GM23338 (cell line): ENCODE data around the gene GTPBP1. TPM values are rescaled to one million over a fixed set of nuclear protein-coding genes. Genes with fewer than 3 reads are reported as not detected.

Experiments used
- ATAC-seq: fragments of 200-7000 bp; cut with Tn5 transposase; 3 replicates; pipeline ENCODE4 v1.9.1; 2020
- DNase-seq: peaks from one replicate; pipeline ENCODE4 v3.0.0-alpha.2; 2015; ENCODE audit warnings: low spot score
- H2AFZ ChIP-seq: fragments of 200-600 bp; sonication (generic); 2 replicates; pipeline ENCODE4 v1.8.0; 2016; ENCODE audit warnings: antibody characterized with exemption, mild to moderate bottlenecking, moderate library complexity
- H3F3A ChIP-seq: fragments of 200-600 bp; sonication (generic); replicated peaks from 2 replicates; pipeline ENCODE4 v1.8.0; 2017; ENCODE audit warnings: antibody characterized with exemption, mixed run types, low read depth
- H3K27ac ChIP-seq: fragments of 200-600 bp; sonication (generic); 2 replicates; pipeline ENCODE4 v1.6.1; 2016; ENCODE audit warnings: low read depth
- H3K27me3 ChIP-seq: fragments of 200-600 bp; sonication (generic); 2 replicates; pipeline ENCODE4 v1.8.0; 2016; ENCODE audit warnings: mild to moderate bottlenecking, mixed run types, moderate library complexity; ENCODE audit not compliant: insufficient read depth
- H3K36me3 ChIP-seq: fragments of 200-600 bp; sonication (generic); 2 replicates; pipeline ENCODE4 v1.8.0; 2016; ENCODE audit warnings: mild to moderate bottlenecking; ENCODE audit not compliant: insufficient read depth
- H3K4me1 ChIP-seq: fragments of 200-600 bp; sonication (generic); 2 replicates; pipeline ENCODE4 v1.8.0; 2016; ENCODE audit warnings: mild to moderate bottlenecking, moderate library complexity; ENCODE audit not compliant: insufficient read depth
- H3K4me2 ChIP-seq: fragments of 200-600 bp; sonication (generic); 2 replicates; pipeline ENCODE4 v1.7.1; 2017; ENCODE audit warnings: mixed run types
- H3K4me3 ChIP-seq: fragments of 200-600 bp; sonication (generic); 2 replicates; pipeline ENCODE4 v1.6.1; 2016; ENCODE audit warnings: mixed run types
- H3K79me2 ChIP-seq: fragments of 200-600 bp; sonication (generic); replicated peaks from 2 replicates; pipeline ENCODE4 v1.8.0; 2017; ENCODE audit warnings: mild to moderate bottlenecking; ENCODE audit not compliant: insufficient read depth
- H3K9me2 ChIP-seq: fragments of 200-600 bp; sonication (generic); 2 replicates; pipeline ENCODE4 v1.8.0; 2017; ENCODE audit not compliant: insufficient read depth
- H4K20me1 ChIP-seq: fragments of 200-600 bp; sonication (generic); replicated peaks from 2 replicates; pipeline ENCODE4 v1.8.0; 2017; ENCODE audit warnings: mild to moderate bottlenecking; ENCODE audit not compliant: insufficient read depth
- H3K27ac Mint-ChIP-seq: 2 replicates; pipeline ENCODE4 v1.8.0; 2020; ENCODE audit warnings: inconsistent platforms, mild to moderate bottlenecking, moderate library complexity, mixed read lengths
- H3K27me3 Mint-ChIP-seq: 3 replicates; pipeline ENCODE4 v1.8.0; 2022; ENCODE audit warnings: low read depth, mild to moderate bottlenecking, moderate library complexity, mixed read lengths, inconsistent platforms; ENCODE audit not compliant: insufficient read depth, poor library complexity
- H3K36me3 Mint-ChIP-seq: 3 replicates; pipeline ENCODE4 v1.8.0; 2021; ENCODE audit warnings: low read depth, mild to moderate bottlenecking, inconsistent platforms, moderate library complexity, mixed read lengths
- H3K4me1 Mint-ChIP-seq: 3 replicates; pipeline ENCODE4 v1.8.0; 2020; ENCODE audit warnings: mild to moderate bottlenecking, inconsistent platforms, mixed read lengths
- H3K4me3 Mint-ChIP-seq: 3 replicates; pipeline ENCODE4 v1.8.0; 2021; ENCODE audit warnings: moderate library complexity, mild to moderate bottlenecking, inconsistent platforms, mixed read lengths
- H3K9me3 Mint-ChIP-seq: 3 replicates; pipeline ENCODE4 v1.8.0; 2020; ENCODE audit warnings: moderate library complexity, mild to moderate bottlenecking, inconsistent platforms, mixed read lengths
- EZH2 ChIP-seq: fragments of 200-600 bp; sonication (generic); IDR thresholded peaks from one replicate; pipeline ENCODE4 v1.8.0; 2017; ENCODE audit warnings: antibody characterized with exemption, mild to moderate bottlenecking, low read depth; ENCODE audit not compliant: unreplicated experiment
- EZH2phosphoT487 ChIP-seq: fragments of 200-600 bp; sonication (generic); IDR thresholded peaks from one replicate; pipeline ENCODE4 v1.8.1; 2018; ENCODE audit warnings: antibody characterized with exemption; ENCODE audit not compliant: unreplicated experiment
- JUNB ChIP-seq: IDR thresholded peaks from one replicate; pipeline ENCODE4 v1.6.1; 2016; ENCODE audit warnings: antibody characterized with exemption; ENCODE audit not compliant: unreplicated experiment
- NANOG ChIP-seq: IDR thresholded peaks from 2 replicates; pipeline ENCODE4 v1.6.1; 2016; ENCODE audit warnings: antibody characterized with exemption, borderline replicate concordance
- POLR2AphosphoS5 ChIP-seq: IDR thresholded peaks from 2 replicates; pipeline ENCODE4 v1.6.1; 2016; ENCODE audit warnings: antibody characterized with exemption, low read depth
- STAT1 ChIP-seq: IDR thresholded peaks from one replicate; pipeline ENCODE4 v1.6.1; 2016; ENCODE audit warnings: antibody characterized with exemption; ENCODE audit not compliant: unreplicated experiment
- ZNF114 ChIP-seq: fragments of 250-450 bp; sonication (Bioruptor Pico); IDR thresholded peaks from 2 replicates; pipeline ENCODE4 v1.5.0; 2020; ENCODE audit warnings: mild to moderate bottlenecking, moderate library complexity
- ZNF331 ChIP-seq: fragments of 250-450 bp; sonication (Bioruptor Pico); IDR thresholded peaks from 2 replicates; pipeline ENCODE4 v1.5.0; 2020; ENCODE audit warnings: low read depth, mild to moderate bottlenecking, moderate library complexity
- polyA plus RNA-seq: library from polyadenylated mRNA; unstranded; fragments of >200 nt; fragmentation: Nextera tagmentation; extraction: Ambion mirVana; gene quantifications from 2 replicates; pipeline ENCODE4 v1.2.1, GENCODE V29; 2016
- total RNA-seq: library from RNA; depleted of rRNA; stranded (reverse); fragments of >200 nt; shearing (Covaris generic); gene quantifications from 2 replicates; pipeline ENCODE4 v1.2.3, GENCODE V29; 2014
- TF ChIP-seq, protein P1 (sequence below): IDR thresholded peaks from one replicate; pipeline ENCODE4 v1.6.1; 2018; ENCODE audit warnings: antibody characterized with exemption; ENCODE audit not compliant: unreplicated experiment
- TF ChIP-seq, protein P2 (sequence below): fragments of 250-450 bp; sonication (Bioruptor Pico); IDR thresholded peaks from 2 replicates; pipeline ENCODE4 v1.5.0; 2020; ENCODE audit warnings: mild to moderate bottlenecking, moderate library complexity

Gene GTPBP1
- total and polyA plus RNA-seq, 2 experiments from 2014 or later = 27.2 to 88.4 TPM

DNA sequence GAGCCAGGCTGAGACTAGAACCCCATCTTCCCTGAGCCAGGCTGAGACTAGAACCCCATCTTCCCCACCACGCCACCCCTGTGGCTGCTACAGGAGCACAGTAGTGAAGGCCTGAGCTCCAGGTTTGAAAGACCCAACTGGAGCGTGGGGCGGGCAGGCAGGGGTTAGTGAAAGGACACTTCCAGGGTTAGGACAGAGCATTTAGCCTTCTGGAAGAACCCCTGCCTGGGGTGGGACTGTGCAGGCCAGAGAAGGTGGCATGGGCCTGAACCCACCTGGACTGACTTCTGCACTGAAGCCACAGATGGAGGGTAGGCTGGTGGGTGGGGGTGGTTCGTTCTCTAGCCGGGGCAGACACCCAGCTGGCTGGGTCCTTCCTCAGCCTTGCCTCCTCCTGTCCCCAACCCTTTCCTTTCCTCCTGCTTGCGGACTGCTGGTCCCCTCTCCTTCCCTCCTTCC, 26.0 kb downstream of the GTPBP1 start:
- peaks cover 14% of the 10 kb centered on the region; the same call in 1 of the 2 replicates for H3K36me3 ChIP-seq
- ATAC-seq (no peak), DNase-seq (no peak)
- H3K36me3 Mint-ChIP-seq = peaks cover 63% of the 10 kb centered on the region
- no peak overlapping the region for H3K4me3 Mint-ChIP-seq
- no peaks in the 10 kb centered on the region for H3K4me1 ChIP-seq
- peaks cover 19% of the 10 kb centered on the region for H3K27me3 Mint-ChIP-seq
- H3K4me1 Mint-ChIP-seq = peaks cover 6% of the 10 kb centered on the region; the same call in 2 of the 3 replicates
- H3K4me3 ChIP-seq = no peak overlapping the region
- no peak overlapping the region for H3K27ac Mint-ChIP-seq
- H3K9me3 Mint-ChIP-seq = no peaks in the 10 kb centered on the region
- H3K27ac ChIP-seq = no peak overlapping the region
- H3K4me2 ChIP-seq = no peak overlapping the region
- no peaks in the 10 kb centered on the region for H3K27me3 ChIP-seq
- no peaks in the 10 kb centered on the region for H3K9me2 ChIP-seq
- TF ChIP-seq, protein P1, sequence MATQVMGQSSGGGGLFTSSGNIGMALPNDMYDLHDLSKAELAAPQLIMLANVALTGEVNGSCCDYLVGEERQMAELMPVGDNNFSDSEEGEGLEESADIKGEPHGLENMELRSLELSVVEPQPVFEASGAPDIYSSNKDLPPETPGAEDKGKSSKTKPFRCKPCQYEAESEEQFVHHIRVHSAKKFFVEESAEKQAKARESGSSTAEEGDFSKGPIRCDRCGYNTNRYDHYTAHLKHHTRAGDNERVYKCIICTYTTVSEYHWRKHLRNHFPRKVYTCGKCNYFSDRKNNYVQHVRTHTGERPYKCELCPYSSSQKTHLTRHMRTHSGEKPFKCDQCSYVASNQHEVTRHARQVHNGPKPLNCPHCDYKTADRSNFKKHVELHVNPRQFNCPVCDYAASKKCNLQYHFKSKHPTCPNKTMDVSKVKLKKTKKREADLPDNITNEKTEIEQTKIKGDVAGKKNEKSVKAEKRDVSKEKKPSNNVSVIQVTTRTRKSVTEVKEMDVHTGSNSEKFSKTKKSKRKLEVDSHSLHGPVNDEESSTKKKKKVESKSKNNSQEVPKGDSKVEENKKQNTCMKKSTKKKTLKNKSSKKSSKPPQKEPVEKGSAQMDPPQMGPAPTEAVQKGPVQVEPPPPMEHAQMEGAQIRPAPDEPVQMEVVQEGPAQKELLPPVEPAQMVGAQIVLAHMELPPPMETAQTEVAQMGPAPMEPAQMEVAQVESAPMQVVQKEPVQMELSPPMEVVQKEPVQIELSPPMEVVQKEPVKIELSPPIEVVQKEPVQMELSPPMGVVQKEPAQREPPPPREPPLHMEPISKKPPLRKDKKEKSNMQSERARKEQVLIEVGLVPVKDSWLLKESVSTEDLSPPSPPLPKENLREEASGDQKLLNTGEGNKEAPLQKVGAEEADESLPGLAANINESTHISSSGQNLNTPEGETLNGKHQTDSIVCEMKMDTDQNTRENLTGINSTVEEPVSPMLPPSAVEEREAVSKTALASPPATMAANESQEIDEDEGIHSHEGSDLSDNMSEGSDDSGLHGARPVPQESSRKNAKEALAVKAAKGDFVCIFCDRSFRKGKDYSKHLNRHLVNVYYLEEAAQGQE = no peak
- TF ChIP-seq POLR2AphosphoS5 = no peak
- TF ChIP-seq ZNF331 = no peak
- TF ChIP-seq JUNB = no peak
- no peak for TF ChIP-seq ZNF114 (CRISPR knock-in tag)
- no peak for TF ChIP-seq NANOG
- TF ChIP-seq, protein P2, sequence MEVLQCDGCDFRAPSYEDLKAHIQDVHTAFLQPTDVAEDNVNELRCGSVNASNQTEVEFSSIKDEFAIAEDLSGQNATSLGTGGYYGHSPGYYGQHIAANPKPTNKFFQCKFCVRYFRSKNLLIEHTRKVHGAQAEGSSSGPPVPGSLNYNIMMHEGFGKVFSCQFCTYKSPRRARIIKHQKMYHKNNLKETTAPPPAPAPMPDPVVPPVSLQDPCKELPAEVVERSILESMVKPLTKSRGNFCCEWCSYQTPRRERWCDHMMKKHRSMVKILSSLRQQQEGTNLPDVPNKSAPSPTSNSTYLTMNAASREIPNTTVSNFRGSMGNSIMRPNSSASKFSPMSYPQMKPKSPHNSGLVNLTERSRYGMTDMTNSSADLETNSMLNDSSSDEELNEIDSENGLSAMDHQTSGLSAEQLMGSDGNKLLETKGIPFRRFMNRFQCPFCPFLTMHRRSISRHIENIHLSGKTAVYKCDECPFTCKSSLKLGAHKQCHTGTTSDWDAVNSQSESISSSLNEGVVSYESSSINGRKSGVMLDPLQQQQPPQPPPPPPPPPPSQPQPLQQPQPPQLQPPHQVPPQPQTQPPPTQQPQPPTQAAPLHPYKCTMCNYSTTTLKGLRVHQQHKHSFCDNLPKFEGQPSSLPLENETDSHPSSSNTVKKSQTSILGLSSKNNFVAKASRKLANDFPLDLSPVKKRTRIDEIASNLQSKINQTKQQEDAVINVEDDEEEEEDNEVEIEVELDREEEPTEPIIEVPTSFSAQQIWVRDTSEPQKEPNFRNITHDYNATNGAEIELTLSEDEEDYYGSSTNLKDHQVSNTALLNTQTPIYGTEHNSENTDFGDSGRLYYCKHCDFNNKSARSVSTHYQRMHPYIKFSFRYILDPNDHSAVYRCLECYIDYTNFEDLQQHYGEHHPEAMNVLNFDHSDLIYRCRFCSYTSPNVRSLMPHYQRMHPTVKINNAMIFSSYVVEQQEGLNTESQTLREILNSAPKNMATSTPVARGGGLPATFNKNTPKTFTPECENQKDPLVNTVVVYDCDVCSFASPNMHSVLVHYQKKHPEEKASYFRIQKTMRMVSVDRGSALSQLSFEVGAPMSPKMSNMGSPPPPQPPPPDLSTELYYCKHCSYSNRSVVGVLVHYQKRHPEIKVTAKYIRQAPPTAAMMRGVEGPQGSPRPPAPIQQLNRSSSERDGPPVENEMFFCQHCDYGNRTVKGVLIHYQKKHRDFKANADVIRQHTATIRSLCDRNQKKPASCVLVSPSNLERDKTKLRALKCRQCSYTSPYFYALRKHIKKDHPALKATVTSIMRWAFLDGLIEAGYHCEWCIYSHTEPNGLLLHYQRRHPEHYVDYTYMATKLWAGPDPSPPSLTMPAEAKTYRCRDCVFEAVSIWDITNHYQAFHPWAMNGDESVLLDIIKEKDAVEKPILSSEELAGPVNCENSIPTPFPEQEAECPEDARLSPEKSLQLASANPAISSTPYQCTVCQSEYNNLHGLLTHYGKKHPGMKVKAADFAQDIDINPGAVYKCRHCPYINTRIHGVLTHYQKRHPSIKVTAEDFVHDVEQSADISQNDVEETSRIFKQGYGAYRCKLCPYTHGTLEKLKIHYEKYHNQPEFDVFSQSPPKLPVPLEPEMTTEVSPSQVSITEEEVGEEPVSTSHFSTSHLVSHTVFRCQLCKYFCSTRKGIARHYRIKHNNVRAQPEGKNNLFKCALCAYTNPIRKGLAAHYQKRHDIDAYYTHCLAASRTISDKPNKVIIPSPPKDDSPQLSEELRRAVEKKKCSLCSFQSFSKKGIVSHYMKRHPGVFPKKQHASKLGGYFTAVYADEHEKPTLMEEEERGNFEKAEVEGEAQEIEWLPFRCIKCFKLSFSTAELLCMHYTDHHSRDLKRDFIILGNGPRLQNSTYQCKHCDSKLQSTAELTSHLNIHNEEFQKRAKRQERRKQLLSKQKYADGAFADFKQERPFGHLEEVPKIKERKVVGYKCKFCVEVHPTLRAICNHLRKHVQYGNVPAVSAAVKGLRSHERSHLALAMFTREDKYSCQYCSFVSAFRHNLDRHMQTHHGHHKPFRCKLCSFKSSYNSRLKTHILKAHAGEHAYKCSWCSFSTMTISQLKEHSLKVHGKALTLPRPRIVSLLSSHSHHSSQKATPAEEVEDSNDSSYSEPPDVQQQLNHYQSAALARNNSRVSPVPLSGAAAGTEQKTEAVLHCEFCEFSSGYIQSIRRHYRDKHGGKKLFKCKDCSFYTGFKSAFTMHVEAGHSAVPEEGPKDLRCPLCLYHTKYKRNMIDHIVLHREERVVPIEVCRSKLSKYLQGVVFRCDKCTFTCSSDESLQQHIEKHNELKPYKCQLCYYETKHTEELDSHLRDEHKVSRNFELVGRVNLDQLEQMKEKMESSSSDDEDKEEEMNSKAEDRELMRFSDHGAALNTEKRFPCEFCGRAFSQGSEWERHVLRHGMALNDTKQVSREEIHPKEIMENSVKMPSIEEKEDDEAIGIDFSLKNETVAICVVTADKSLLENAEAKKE = no peak
- TF ChIP-seq EZH2phosphoT487 = no peak
- TF ChIP-seq STAT1 = no peak
- no peak for TF ChIP-seq EZH2
- H3K79me2 ChIP-seq = no peaks in the 10 kb centered on the region
- no peak overlapping the region for H2AFZ ChIP-seq
- peaks cover 11% of the 10 kb centered on the region for H4K20me1 ChIP-seq
- 0 out of 2 replicates have a peak, but pooled peaks cover 4% of the 10 kb centered on the region for H3F3A ChIP-seq
